HCEC 1CT (cell line): ENCODE measurements around the gene FAM219A.
"Not testable (repeated sequence)": the region's sequence is repeated elsewhere in the genome, so short reads cannot be mapped to it uniquely, and the experiment has no call there.

Experiments used
- DNase-seq: peaks from one replicate; pipeline ENCODE4 v3.0.0-alpha.2; 2017

Gene FAM219A

DNA sequence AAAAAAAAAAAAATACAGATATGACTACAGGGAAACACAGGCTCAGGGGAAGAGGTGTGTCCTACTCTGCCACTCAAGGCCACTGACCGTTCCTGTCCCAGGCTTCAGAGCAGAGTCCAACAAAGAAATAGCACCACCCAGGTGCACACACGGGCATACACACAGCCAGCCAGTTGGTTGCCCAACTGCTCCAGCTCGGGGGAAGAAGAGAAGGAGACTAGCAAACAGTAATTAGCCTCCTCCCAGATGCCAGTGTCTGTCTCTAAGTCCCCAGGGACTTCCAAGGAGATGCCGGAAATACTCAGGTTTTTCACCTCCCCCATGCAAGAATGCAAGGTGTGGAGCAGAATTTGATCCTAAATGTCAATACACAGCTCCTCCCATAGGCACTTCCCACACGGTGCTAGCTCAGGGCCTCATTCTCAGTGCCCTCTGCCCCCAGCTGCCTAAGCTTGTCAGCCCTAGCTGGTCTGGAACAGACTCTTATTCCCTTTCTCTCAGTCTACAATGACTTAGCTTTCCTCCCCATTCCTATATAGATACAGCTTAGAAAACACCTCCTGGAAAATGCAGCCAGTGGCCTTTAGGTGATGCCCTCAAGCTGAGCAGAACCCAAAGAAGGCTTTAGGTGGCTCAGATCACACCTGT lies 83.3 kb downstream of the FAM219A start:
- no peak for DNase-seq

DNA sequence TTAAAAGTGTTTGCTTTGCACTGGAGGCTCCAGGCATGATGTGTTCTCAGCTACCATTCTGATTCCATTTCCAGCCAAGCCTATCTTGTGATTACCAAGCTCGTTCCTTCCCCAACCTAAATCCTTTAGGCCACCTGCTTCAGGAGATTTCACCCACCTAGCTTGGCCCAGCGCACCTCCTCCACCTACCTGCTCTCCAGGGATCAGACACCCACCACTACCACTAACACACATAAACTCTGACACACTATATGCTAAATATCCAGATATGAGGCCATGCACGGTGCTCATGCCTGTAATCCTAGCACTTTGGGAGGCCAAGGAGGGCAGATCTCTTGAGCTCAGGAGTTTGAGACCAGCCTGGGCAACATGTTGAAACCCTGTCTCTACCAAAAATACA lies 84.0 kb downstream of the FAM219A start:
- DNase-seq = no peak

DNA sequence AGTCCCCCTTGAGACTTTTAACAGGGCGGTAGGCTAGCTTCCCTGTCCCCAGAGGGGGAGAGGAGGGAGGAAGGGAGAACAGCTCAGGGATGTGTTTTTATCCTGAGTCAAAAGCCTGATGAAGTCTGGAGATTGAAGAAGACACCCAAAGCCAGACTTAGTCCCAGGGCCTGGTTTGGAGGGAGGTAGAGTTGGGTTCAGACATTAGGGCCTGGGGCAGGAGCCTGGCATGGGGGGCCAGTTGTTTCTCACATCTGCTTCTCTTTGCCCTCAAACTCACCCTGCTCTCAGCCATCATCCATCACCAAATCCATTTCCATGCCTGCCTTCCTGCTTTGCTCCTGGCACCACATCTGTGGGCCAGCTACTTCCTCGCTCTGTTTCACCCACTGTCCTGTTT lies 84.6 kb downstream of the FAM219A start:
- no peak for DNase-seq

DNA sequence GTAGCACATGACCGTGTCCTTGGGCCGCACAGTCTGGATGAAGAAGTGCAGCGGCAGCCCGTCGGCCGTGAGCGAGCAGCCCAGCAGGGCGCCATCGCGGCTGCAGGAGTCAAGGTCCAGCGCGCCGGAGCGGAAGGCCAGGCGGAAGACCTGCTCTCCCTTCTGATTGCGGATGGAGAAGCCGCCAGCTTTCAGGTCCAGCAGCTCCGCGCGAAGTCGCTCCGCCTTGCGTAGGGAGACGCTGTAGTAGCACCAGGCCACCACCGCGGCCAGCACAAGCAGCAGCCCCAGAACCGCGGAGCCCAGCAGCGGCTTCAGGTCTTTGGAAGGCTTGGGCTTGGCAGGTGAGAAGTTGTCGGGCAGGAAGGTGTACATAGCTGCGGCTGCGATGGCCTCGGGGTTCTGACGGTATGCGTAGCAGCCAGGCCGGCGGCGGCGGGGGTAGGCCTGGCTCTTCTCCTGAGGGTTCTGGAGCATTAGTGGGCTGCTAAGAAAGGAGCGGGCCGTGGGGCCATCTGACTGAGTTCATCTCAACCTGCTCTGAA lies 85.8 kb downstream of the FAM219A start:
- no peak for DNase-seq

DNA sequence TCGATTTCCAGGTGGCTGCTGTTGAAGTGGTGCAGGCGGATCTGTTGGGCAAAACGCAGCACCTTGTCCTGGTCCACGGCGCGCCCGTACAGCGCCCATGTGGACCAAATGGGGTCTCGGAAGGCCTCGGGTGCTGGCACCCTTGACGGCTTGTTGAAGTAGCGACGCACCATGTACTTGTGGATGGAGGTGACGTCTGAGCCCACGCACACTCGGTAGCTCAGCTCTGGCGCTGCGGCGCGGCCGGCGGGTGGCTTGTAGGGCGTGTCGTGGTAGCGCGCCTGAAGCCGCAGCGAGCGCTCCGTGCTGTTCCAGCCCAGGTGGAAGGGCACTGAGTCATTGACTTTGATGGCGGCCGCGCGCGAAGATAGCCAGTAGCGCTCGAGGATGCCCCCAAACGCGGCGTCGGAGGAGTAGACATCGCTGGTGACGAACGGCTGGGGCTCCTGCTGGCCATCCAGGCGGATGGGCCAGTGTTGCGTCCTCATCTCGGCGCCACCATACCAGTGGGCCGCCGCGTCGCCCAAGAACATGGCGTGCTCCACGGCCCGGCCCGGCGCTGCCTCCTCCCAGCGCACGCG lies 86.4 kb downstream of the FAM219A start:
- no peak for DNase-seq

DNA sequence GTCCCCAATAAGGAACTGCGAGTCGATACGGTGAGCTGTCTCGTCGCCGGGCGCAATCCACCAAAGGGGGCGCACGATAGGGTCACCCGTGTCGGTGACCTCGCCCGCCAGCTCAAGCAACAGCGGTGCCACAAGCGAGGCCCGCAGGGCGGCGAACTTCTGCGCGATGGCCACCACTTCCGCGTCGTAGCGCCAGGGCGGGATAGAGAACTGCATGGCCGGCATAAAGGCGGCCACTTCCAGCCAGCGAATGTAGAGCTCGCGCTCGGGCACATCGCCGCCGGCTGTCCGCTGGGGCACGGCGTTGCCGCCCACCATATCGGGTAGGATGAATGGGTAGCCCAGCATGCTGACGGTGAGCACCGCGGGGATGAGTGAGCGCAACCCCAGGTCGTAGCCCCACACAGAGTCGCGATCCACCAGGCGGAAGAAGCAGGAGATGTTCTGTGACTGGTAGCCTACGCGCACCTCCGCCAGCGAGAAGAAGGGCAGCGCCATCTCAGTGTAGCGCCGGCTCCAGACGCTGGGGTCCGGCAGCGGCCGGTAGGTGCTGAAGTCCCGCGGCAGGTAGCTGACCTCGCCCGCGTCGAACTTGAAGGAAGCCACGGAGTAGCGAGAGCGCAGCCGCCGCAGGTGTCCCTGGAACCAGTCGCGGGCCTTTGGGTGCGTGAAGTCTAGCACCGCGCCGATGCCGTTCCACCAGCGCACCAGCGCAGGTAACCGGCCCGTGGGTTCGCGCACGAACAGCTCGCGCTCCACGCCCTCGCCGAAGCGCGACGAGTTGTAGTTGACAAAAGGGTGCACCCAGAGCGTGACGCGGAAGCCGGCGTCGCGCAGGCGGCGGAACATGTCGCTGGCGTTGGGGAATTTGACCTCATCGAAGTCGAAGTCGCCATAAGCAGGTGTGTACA lies 87.1 kb downstream of the FAM219A start:
- DNase-seq = no peak

DNA sequence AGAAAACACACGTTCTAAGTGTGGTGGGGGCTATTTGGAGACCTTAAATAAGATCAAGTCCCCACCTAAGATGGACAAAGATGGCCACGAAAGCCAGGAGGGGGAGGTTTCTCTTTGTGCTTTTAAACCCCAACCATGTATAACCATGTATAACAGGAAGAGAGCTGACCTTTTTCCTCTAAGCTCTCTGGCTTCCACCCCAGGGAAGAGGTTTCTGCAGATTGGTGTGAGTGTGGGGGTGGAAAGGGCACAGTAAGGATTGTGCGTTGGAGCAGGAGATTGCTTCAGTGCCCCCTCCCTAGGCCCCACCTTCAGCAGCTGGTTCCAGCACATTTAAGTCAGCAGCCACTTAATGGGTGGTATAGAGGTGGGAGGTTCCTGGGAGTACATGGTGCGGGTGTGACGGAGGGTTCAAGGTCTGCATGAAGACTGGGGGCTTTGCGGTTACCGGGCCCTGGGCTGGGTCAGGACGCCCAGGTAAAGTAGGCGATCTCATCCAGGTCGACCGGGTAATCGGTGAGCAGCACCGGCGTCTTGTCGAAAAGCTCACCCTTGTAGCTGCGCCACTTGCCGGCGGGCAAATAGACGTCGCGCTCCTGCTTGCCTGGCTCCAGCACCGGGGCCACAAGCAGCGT lies 87.9 kb downstream of the FAM219A start:
- no peak for DNase-seq

DNA sequence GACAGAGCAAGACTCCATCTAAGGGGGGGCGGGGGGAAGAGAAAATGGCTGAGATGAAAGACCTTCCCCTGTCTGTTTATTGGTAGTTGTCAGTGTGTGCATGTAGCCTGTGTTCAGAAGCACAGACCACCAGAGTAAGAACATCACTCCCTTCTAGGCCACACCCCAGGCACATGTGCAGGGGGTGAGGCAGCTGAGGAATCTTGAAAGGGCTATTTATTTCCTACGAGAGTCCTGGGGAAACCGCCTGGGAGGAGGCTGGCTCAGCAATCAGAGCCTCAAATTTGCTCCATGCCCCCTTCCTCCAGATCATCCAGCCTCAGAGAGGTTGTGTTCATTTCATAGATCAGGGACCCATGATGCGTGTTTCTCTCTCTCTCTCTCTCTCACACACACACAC lies 88.7 kb downstream of the FAM219A start:
- no peak for DNase-seq

DNA sequence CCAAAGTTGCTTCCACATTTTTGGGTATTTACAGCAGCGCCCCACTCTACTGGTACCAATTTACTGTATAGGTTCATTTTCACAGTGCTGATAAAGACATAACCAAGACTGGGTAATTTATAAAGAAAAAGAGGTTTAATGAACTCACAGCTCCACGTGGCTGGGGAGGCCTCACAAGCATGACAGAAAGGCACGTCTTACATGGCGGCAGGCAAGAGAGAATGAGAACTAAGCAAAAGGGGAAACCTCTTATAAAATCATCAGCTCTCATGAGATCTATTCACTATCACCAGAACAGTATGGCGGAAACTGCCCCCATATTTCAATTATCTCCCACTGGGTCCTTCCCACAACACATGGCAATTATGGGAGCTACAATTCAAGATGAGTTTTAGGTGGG lies 89.6 kb downstream of the FAM219A start:
- not testable (repeated sequence) for DNase-seq

DNA sequence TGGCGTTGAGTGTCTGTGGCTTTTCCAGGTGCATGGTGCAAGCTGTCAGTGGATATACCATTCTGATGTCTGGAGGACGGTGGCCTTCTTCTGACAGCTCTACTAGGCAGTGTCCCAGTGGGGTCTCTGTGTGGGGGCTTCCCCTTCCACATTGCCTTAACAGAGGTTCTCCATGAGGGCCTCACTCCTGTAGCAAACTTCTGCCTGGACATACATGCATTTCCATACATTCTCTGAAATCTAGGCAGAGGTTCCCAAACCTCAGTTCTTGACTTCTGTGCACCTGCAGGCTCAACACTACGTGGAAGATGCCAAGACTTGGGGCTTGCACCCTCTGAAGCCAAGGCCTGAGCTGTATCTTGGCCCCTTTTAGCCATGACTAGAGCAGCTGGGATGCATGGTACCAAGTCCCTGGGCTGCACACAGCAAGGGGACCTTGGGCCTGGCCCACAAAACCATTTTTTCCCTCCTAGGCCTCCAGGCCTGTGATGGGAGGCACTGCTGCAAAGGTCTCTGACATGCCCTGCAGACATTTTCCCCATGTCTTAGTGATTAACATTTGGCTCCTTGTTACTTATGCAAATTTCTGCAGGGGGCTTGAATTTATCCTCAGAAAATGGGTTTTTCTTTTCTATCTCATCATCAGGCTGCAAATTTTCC lies 90.5 kb downstream of the FAM219A start:
- not testable (repeated sequence) for DNase-seq

DNA sequence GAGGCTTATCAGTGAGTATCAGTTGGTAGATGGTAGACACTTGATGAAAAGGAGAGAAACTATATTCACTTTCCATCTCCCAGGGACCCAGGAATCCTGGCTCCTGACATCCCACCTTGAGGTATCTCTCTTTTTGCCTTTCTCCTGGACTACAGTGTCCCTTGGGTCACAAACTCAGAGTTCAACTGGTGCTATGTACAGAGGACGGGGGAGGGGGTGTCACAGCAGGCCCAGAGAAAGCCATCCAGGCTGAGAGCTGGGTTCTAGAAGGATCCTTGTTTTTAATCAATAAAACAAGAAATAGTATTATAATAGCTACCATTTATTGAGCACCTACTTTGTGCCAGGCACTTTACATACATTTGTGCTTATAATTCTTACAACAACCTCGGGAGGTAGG lies 92.0 kb downstream of the FAM219A start:
- no peak for DNase-seq

DNA sequence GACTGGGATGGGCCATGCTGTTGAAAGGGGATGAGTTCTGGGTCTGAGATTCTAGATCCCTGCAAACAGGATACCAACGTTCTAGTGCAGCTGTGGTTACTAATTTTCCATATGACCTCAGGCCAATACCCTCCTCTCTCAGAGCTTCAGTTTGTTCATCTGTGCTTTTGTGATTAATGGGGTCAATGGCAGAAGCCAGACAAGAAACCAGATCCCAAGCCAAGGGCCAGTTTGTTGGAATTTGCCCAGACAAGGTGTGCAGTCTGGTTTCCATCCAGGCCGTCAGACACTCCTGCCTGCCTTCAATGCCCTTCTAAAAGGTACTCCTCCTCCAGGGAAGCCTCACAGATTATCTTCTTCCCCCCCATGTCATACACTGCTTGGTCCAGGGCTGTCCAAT lies 93.1 kb downstream of the FAM219A start:
- DNase-seq = no peak

DNA sequence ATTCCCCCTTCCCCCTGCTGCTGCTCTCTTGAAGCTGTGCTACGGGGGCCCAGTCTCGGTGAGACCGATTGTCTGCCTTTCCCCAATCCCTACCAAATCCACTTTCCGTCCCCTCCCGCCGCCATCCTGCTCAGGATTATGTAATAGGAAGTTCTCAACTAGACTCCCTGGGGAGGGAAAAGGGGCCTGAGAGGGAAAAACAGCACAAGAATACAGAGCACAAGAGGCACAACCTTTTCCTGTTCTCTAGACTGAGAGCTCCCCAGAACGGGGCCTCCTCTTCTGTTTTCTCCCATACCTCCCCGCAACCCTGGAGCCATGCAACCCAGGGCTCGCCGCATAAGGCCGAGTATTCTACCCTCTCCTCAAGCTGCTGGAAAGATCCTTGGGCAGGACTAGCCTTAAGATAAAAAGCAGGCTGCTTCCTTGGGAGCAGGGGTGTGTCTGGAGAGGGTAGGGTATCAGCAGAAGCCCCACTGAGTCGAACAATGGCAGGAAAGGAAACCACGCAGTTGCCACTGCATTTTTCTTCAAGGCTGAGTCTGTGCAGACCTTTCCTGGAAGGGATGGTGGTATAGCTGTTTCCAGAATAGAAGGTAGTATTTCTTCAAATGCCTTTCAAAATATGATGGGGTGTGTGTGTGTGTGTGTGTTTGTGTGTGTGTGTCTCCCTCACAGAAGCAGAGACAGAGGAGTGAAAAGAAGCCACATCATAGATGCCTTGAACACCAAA lies 94.6 kb downstream of the FAM219A start:
- no peak for DNase-seq

DNA sequence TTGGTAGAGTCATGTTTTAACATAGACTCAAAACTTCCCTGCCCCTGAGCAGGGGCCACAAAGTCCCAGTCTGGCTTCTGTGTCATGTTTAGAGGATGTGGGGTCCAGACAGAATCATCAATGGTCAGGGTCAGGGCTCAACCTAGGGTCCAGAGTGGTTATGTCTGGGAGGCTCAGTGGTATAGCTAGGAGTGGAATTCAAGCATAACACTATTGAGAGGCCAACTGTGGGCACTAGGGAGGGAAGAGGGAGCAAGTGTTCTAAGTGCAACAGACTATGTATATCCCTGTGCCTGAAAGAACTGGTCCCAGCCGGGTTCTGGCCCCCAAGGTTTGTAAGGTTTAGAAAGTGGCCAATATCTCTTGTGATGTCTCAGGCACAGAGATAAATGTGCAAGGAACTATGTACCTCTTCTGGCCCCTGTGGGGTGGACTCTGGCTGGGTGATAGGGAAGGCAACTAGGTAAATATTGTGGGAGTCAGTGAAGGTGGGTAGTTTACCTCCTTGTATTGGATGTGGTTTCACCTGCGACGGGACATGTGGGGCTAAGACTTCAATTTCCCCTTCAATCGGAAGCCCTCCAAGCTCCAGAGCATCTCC lies 95.7 kb downstream of the FAM219A start:
- DNase-seq = no peak

DNA sequence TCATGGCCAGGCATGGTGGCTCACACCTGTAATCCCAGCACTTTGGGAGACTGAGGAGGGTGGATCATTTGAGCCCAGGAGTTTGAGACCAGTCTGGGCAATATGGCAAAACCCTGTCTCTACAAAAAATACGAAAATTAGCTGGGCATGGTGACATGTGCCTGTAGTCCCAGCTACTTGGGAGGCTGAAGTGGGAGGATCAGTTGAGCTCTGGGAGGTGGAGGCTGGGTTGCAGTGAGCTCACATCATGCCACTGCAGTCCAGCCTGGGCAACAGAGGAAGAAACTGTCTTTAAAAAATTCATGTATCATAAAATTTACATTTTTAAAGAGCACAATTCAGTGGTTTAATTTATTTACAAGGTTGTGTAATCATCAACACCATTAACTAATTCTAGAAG lies 105.4 kb downstream of the FAM219A start:
- not testable (repeated sequence) for DNase-seq

DNA sequence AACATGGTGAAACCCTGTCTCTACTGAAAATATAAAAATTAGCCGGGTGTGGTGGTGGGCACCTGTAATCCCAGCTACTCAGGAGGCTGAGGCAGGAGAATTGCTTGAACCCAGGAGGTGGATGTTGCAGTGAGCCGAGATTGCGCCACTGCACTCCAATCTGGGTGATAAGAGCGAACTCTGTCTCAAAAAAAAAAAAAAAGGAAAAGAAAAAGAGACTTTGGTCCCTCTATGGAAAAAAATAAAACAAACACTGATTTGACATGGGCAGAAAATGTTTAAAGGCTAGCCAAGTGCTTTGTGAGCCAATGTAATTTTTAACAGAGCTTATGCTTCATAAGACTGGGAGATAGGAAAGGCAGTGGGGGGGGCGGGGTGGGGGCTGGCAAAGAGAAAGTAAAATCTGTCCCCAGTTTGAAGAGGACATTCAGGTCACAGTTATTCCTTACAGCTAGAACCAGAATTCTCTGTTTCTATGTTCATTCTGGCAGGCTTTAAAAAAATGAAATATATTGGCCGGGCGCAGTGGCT lies 106.2 kb downstream of the FAM219A start:
- not testable (repeated sequence) for DNase-seq

DNA sequence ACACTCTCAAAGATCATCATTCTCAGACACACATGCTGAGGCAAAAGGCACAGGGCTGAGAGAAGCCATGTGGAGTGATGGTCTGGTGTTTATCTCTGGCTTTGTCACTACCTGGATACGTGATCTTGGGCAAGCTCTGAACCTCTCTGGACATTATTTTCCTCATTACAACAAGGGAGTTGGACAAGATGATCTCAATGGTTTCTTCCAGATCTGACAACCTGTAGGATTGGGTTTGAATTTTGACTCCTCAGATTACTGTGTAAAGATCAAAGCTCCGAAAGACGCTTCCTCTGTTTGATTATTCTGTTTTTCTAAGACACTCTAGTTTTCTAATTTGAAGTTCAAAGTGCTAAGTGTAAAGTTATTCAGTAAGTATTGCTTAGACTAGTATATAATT lies 109.0 kb downstream of the FAM219A start:
- DNase-seq = no peak
